Fibroblast of villous mesenchyme (primary cell): ENCODE measurements around the gene ASCC3. TPM values are rescaled to one million over a fixed set of nuclear protein-coding genes. Genes with fewer than 3 reads are reported as not detected.
A peak's percentile ranks its signal among the peaks of the same experiment; 100 is the strongest.

ENCODE experiments used
- DNase-seq: peaks from one replicate; pipeline ENCODE4 v3.0.0-alpha.2; 2010; ENCODE audit warnings: low read depth
- H3K4me3 ChIP-seq: 2 replicates; pipeline ENCODE4 v1.5.1; 2011; ENCODE audit warnings: low read depth, mild to moderate bottlenecking, low read length
- CTCF ChIP-seq: IDR thresholded peaks from 2 replicates; pipeline ENCODE4 v1.5.1; 2012; ENCODE audit warnings: low read depth, mild to moderate bottlenecking, low read length; ENCODE audit not compliant: insufficient read depth
- total RNA-seq: library from RNA; depleted of rRNA; stranded (reverse); fragments of >200 nt; gene quantifications from 2 replicates; pipeline ENCODE4 v1.2.3, GENCODE V29; 2012

The ASCC3 gene
- total RNA-seq, result 104 and 165 TPM in 2 replicates

- peak; percentile 91 for DNase-seq
- no peak for TF ChIP-seq CTCF
- H3K4me3 ChIP-seq, result peak within 1 kb of the TSS; percentile 90
Observed at GRCh38 chr6:100880853-100881706, at the start of gene ASCC3. TSS of gene ASCC3 (minus strand) at chr6:100881329. CDS start at chr6:100867997, 13,332 bp downstream.

DNA sequence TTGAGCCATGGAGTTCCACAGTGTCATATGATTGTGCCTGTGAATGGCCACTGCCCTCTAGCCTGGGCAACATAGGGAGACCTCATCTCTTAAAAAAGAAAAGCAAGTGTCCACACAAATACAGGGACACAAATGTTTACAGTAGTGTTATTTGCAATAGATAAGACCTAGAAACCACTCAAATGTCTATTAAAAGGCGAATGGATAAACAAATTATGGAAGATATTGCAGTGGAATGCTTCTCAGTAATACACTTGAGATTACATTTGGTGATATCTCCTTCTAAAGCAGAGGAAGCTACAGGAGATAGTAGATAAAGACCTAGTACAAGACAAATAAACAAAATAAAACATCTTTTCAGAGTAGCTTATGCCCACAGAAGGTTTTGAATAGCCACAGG, 44.6 kb upstream of the ASCC3 start:
- no peak for TF ChIP-seq CTCF
- DNase-seq, result peak; percentile 66
- H3K4me3 ChIP-seq, result no peak overlapping the region

GRCh38 chr6:100924534-100925227, 43.6 kb upstream of the ASCC3 start:
- no peak for TF ChIP-seq CTCF
- peak; percentile 53 for DNase-seq
- no peak overlapping the region for H3K4me3 ChIP-seq

- no peak overlapping the region for H3K4me3 ChIP-seq
- no peak for TF ChIP-seq CTCF
- peak; percentile 67 for DNase-seq
Observed at GRCh38 chr6:100923481-100924165, 42.5 kb upstream of the ASCC3 start.

- H3K4me3 ChIP-seq, result no peak overlapping the region
- DNase-seq, result no peak
- no peak for TF ChIP-seq CTCF
Observed at GRCh38 chr6:100920028-100920605, 39.0 kb upstream of the ASCC3 start.

- no peak for TF ChIP-seq CTCF
- no peak for DNase-seq
- H3K4me3 ChIP-seq, result no peak overlapping the region
Observed at GRCh38 chr6:100918152-100918551, 37.0 kb upstream of the ASCC3 start.
